IMR-90 (cell line): ENCODE data around the gene RBFOX1. TPM values are rescaled to one million over a fixed set of nuclear protein-coding genes. Genes with fewer than 3 reads are reported as not detected.

Experiments used
- ATAC-seq: fragments of 200-7000 bp; cut with Tn5 transposase; 2 replicates; pipeline ENCODE4 v1.9.1; 2020; ENCODE audit warnings: low read depth, mild to moderate bottlenecking, moderate library complexity
- BruUV-seq: library from RNA; stranded (reverse); fragments of 400-500 nt; replicated peaks from 2 replicates; lab custom pipeline; 2021; lab: Mats Ljungman, UMichigan
- CTCF ChIA-PET: fragments of 300-600 bp; formaldehyde crosslinking; extraction: SDS; loops from one replicate; lab custom pipeline; 2021; ENCODE audit warnings: antibody characterized with exemption; lab: Yijun Ruan, JAX
- POLR2A ChIA-PET: fragments of 300-600 bp; sonication (Branson Sonifier 250); formaldehyde crosslinking; loops from one replicate; lab custom pipeline; 2022; ENCODE audit warnings: antibody characterized with exemption; ENCODE audit not compliant: unreplicated experiment; lab: Charles Lee
- DNase-seq: peaks from one replicate; pipeline ENCODE4 v3.0.0; 2013
- H2AFZ ChIP-seq: replicated peaks from 2 replicates; pipeline ENCODE3; 2013; ENCODE audit warnings: low read length, mild to moderate bottlenecking; ENCODE audit not compliant: poor library complexity
- H2AK5ac ChIP-seq: 2 replicates; pipeline ENCODE4 v1.6.1; 2013; ENCODE audit warnings: low read depth, low read length, inconsistent platforms
- H2AK9ac ChIP-seq: replicated peaks from 2 replicates; pipeline ENCODE3; 2013; ENCODE audit warnings: mild to moderate bottlenecking, low read depth, low read length, moderate library complexity; ENCODE audit not compliant: poor library complexity
- H2BK120ac ChIP-seq: 2 replicates; pipeline ENCODE4 v1.6.1; 2013; ENCODE audit warnings: low read depth, low read length, inconsistent platforms
- H2BK15ac ChIP-seq: 3 replicates; pipeline ENCODE4 v1.6.1; 2013; ENCODE audit warnings: low read depth, low read length, inconsistent platforms
- H2BK20ac ChIP-seq: 2 replicates; pipeline ENCODE4 v1.6.1; 2013; ENCODE audit warnings: low read depth, mild to moderate bottlenecking, inconsistent platforms, low read length, moderate library complexity
- H2BK5ac ChIP-seq: 2 replicates; pipeline ENCODE4 v1.6.1; 2013; ENCODE audit warnings: mild to moderate bottlenecking, low read depth, low read length, inconsistent platforms; ENCODE audit not compliant: poor library complexity, severe bottlenecking
- H3K14ac ChIP-seq: replicated peaks from 2 replicates; pipeline ENCODE4 v1.6.1; 2013; ENCODE audit warnings: low read depth, low read length, inconsistent platforms
- H3K18ac ChIP-seq: 2 replicates; pipeline ENCODE4 v1.6.1; 2013; ENCODE audit warnings: low read depth, low read length, control low read depth
- H3K23ac ChIP-seq: 2 replicates; pipeline ENCODE4 v1.6.1; 2013; ENCODE audit warnings: low read depth, low read length, inconsistent platforms
- H3K27ac ChIP-seq: 2 replicates; pipeline ENCODE4 v1.5.1; 2013; ENCODE audit warnings: mild to moderate bottlenecking, control low read depth, low read length; ENCODE audit not compliant: insufficient read depth
- H3K27me3 ChIP-seq: 2 replicates; pipeline ENCODE4 v1.6.1; 2013; ENCODE audit warnings: low read length; ENCODE audit not compliant: control insufficient read depth, insufficient read depth
- H3K36me3 ChIP-seq: 2 replicates; pipeline ENCODE4 v1.6.1; 2013; ENCODE audit warnings: low read length, mixed read lengths; ENCODE audit not compliant: control insufficient read depth, insufficient read depth
- H3K4ac ChIP-seq: 2 replicates; pipeline ENCODE4 v1.6.1; 2013; ENCODE audit warnings: low read depth, low read length, inconsistent platforms
- H3K4me1 ChIP-seq: 2 replicates; pipeline ENCODE4 v1.6.1; 2013; ENCODE audit warnings: low read length, mixed read lengths; ENCODE audit not compliant: control insufficient read depth, insufficient read depth
- H3K4me2 ChIP-seq: 2 replicates; pipeline ENCODE4 v1.6.1; 2013; ENCODE audit warnings: low read depth, mild to moderate bottlenecking, control low read depth, low read length, moderate library complexity
- H3K4me3 ChIP-seq: 2 replicates; pipeline ENCODE4 v1.5.1; 2013; ENCODE audit warnings: low read depth, mild to moderate bottlenecking, control low read depth, low read length, moderate library complexity; ENCODE audit not compliant: insufficient read depth
- H3K56ac ChIP-seq: 2 replicates; pipeline ENCODE4 v1.6.1; 2013; ENCODE audit warnings: low read length, inconsistent platforms; ENCODE audit not compliant: insufficient read depth; ENCODE audit errors: extremely low read depth
- H3K79me1 ChIP-seq, 2 experiments: 2 replicates each; pipeline ENCODE4 v1.6.1; 2013; ENCODE audit warnings: low read length in 2 of 2, inconsistent platforms in 1 of 2, low read depth in 1 of 2
- H3K9ac ChIP-seq: 2 replicates; pipeline ENCODE4 v1.6.1; 2013; ENCODE audit warnings: low read depth, low read length, control low read depth
- H3K9me1 ChIP-seq: 2 replicates; pipeline ENCODE4 v1.6.1; 2013; ENCODE audit warnings: low read length, inconsistent platforms; ENCODE audit not compliant: insufficient read depth
- H3K9me3 ChIP-seq: 2 replicates; pipeline ENCODE4 v1.6.1; 2013; ENCODE audit warnings: low read length; ENCODE audit not compliant: control insufficient read depth, insufficient read depth
- H4K20me1 ChIP-seq: 2 replicates; pipeline ENCODE4 v1.6.1; 2013; ENCODE audit warnings: low read length, inconsistent platforms; ENCODE audit not compliant: insufficient read depth
- H4K5ac ChIP-seq: 2 replicates; pipeline ENCODE4 v1.6.1; 2013; ENCODE audit warnings: mild to moderate bottlenecking, low read depth, low read length, control low read depth
- H4K8ac ChIP-seq, 2 experiments: 2 replicates each; pipeline ENCODE4 v1.6.1; 2013; ENCODE audit warnings: low read depth in 2 of 2, low read length in 2 of 2, control low read depth in 1 of 2, inconsistent platforms in 1 of 2
- H4K91ac ChIP-seq: 2 replicates; pipeline ENCODE4 v1.6.1; 2013; ENCODE audit warnings: low read depth, low read length, inconsistent platforms; ENCODE audit not compliant: insufficient read depth
- BHLHE40 ChIP-seq: fragments of 150-350 bp; IDR thresholded peaks from 2 replicates; pipeline ENCODE4 v1.6.1; 2016; ENCODE audit warnings: mild to moderate bottlenecking, low read depth, low read length
- CEBPB ChIP-seq: IDR thresholded peaks from 2 replicates; pipeline ENCODE4 v1.6.1; 2012; ENCODE audit warnings: low read depth, low read length, improper control_type of control experiment
- CHD1 ChIP-seq: IDR thresholded peaks from 2 replicates; pipeline ENCODE4 v1.6.1; 2012; ENCODE audit warnings: low read depth, low read length, improper control_type of control experiment
- CTCF ChIP-seq: conservative IDR thresholded peaks from 2 replicates; pipeline ENCODE4 v1.5.1; 2012; ENCODE audit warnings: mild to moderate bottlenecking, low read depth, low read length, improper control_type of control experiment
- FOS ChIP-seq: fragments of 150-350 bp; IDR thresholded peaks from 2 replicates; pipeline ENCODE4 v1.6.1; 2016; ENCODE audit warnings: low read depth, low read length
- MAFK ChIP-seq: IDR thresholded peaks from 2 replicates; pipeline ENCODE4 v1.6.1; 2012; ENCODE audit warnings: low read depth, low read length, improper control_type of control experiment
- MAZ ChIP-seq: IDR thresholded peaks from 2 replicates; pipeline ENCODE4 v1.6.1; 2012; ENCODE audit warnings: low read depth, mild to moderate bottlenecking, low read length, improper control_type of control experiment, moderate library complexity, borderline replicate concordance
- MXI1 ChIP-seq: IDR thresholded peaks from 2 replicates; pipeline ENCODE4 v1.6.1; 2012; ENCODE audit warnings: low read depth, mild to moderate bottlenecking, low read length, moderate library complexity, borderline replicate concordance
- NFE2L2 ChIP-seq: fragments of 150-350 bp; IDR thresholded peaks from 2 replicates; pipeline ENCODE4 v1.6.1; 2016; ENCODE audit warnings: low read depth, mild to moderate bottlenecking, low read length
- POLR2A ChIP-seq: IDR thresholded peaks from 2 replicates; pipeline ENCODE4 v1.6.1; 2012; ENCODE audit warnings: mild to moderate bottlenecking, low read depth, low read length
- RAD21 ChIP-seq: IDR thresholded peaks from 2 replicates; pipeline ENCODE4 v1.6.1; 2012; ENCODE audit warnings: low read length, improper control_type of control experiment
- RCOR1 ChIP-seq: IDR thresholded peaks from 2 replicates; pipeline ENCODE4 v1.6.1; 2012; ENCODE audit warnings: mild to moderate bottlenecking, low read length, improper control_type of control experiment; ENCODE audit not compliant: insufficient replicate concordance
- RFX5 ChIP-seq: IDR thresholded peaks from 2 replicates; pipeline ENCODE4 v1.8.0; 2012; ENCODE audit warnings: low read depth, mild to moderate bottlenecking, low read length, moderate library complexity
- SMC3 ChIP-seq: fragments of 150-350 bp; IDR thresholded peaks from 2 replicates; pipeline ENCODE4 v1.6.1; 2016; ENCODE audit warnings: low read depth, mild to moderate bottlenecking, antibody characterized with exemption, low read length, moderate library complexity
- USF2 ChIP-seq: fragments of 150-350 bp; IDR thresholded peaks from 2 replicates; pipeline ENCODE4 v1.6.1; 2017; ENCODE audit warnings: mild to moderate bottlenecking, antibody characterized with exemption, low read length, low read depth
- WGBS, 2 experiments: methylation state at CpG; one replicate each; pipeline versions ENCODE4 v1.1.5 to v1.1.7; 2013; ENCODE audit warnings: missing lambda C conversion rate in 2 of 2; ENCODE audit not compliant: insufficient read length in 1 of 2; ENCODE audit errors: extremely low coverage in 2 of 2; 5-methylcytosine and 5-hydroxymethylcytosine counted together
- dilution Hi-C: fragments of 300-500 bp; cut with HindIII; formaldehyde crosslinking; loops from one replicate; pipeline ENCODE4 v1.14.3; 2018; ENCODE audit warnings: low sequenced_read_pairs; ENCODE audit not compliant: unreplicated experiment
- in situ Hi-C: fragments of 300-500 bp; cut with MboI; formaldehyde crosslinking; loops from 3 replicates; pipeline ENCODE4 v1.14.3; 2019; ENCODE audit warnings: low sequenced_read_pairs, inconsistent platforms, mixed read lengths
- intact Hi-C: fragments of 100-400 bp; cut with micrococcal nuclease; formaldehyde crosslinking; loops from 2 replicates; pipeline ENCODE4 v1.10.0; 2022
- polyA plus RNA-seq, 3 experiments: library from polyadenylated mRNA; depleted of rRNA; stranded (reverse); fragments of >200 nt; gene quantifications; 2 replicates each; pipeline ENCODE4 v1.2.3, GENCODE V29; 2012; ENCODE audit warnings: low replicate concordance in 1 of 3
- total RNA-seq: library from RNA; depleted of rRNA; stranded (reverse); fragments of >200 nt; gene quantifications from 2 replicates; pipeline ENCODE4 v1.2.3, GENCODE V29; 2012
- TF ChIP-seq, protein P1 (sequence below): fragments of 150-350 bp; IDR thresholded peaks from 2 replicates; pipeline ENCODE4 v1.6.1; 2016; ENCODE audit warnings: low read depth, mild to moderate bottlenecking, low read length, moderate library complexity, borderline replicate concordance

The RBFOX1 gene
- total and polyA plus RNA-seq, 2 of the 4 experiments (the other 2 are of a cell fraction), result not detected

- Histone ChIP-seq H3K9me3 (peaks cover 11% of the 10 kb centered on the region), H3K4me3 (no peak overlapping the region), H2AFZ (no peak overlapping the region), H2AK5ac (no peak overlapping the region), H3K79me1 (no peaks in the 10 kb centered on the region), H3K23ac (no peak overlapping the region), H3K4me1 (no peaks in the 10 kb centered on the region), H3K9me1 (no peaks in the 10 kb centered on the region), H4K91ac (no peak overlapping the region), H4K20me1 (no peaks in the 10 kb centered on the region), H3K27me3 (no peaks in the 10 kb centered on the region), H3K14ac (no peak overlapping the region), H3K18ac (no peak overlapping the region), H3K9ac (no peak overlapping the region), H2BK15ac (no peak overlapping the region), H2BK5ac (no peak overlapping the region), H3K56ac (no peak overlapping the region), H3K4ac (no peak overlapping the region), H2BK120ac (no peak overlapping the region), H3K36me3 (no peaks in the 10 kb centered on the region), H3K4me2 (no peak overlapping the region), H2AK9ac (no peak overlapping the region), H4K8ac (no peak overlapping the region), H4K5ac (no peak overlapping the region), H2BK20ac (no peak overlapping the region), H3K27ac (no peak overlapping the region)
- DNase-seq (no peak), ATAC-seq (no peak)
- CTCF ChIA-PET, result no interaction called here
- dilution Hi-C loops, result no loop called here
- TF ChIP-seq SMC3, result no peak
- TF ChIP-seq FOS, result no peak
- TF ChIP-seq NFE2L2, result no peak
- no peak for TF ChIP-seq RFX5
- no peak for TF ChIP-seq RAD21
- TF ChIP-seq POLR2A, result no peak
- no peak for TF ChIP-seq MAZ
- no peak for TF ChIP-seq USF2
- no peak for TF ChIP-seq RCOR1
- TF ChIP-seq MAFK, result no peak
- TF ChIP-seq MXI1, result no peak
- TF ChIP-seq CEBPB, result no peak
- TF ChIP-seq CTCF, result no peak
- no peak for TF ChIP-seq CHD1
- no peak for TF ChIP-seq BHLHE40
- TF ChIP-seq, protein P1, sequence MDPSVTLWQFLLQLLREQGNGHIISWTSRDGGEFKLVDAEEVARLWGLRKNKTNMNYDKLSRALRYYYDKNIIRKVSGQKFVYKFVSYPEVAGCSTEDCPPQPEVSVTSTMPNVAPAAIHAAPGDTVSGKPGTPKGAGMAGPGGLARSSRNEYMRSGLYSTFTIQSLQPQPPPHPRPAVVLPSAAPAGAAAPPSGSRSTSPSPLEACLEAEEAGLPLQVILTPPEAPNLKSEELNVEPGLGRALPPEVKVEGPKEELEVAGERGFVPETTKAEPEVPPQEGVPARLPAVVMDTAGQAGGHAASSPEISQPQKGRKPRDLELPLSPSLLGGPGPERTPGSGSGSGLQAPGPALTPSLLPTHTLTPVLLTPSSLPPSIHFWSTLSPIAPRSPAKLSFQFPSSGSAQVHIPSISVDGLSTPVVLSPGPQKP, result no peak
- WGBS, 2 experiments, result 100% methylated on average over 2 of the region's 6 CpGs; no CpG with 5 or more reads in 1 of the 2 experiments
- POLR2A ChIA-PET, result no interaction called here
- intact Hi-C loops, result no loop called here
- in situ Hi-C loops, result no loop called here
- BruUV-seq, result no TSS peak
Measured at GRCh38 chr16:7605812-7606211, 273.2 kb downstream of the RBFOX1 start.
